A673 (cell line): ENCODE data around the gene N4BP2.

Experiments used
- EZH2 ChIP-seq: fragments of 200-600 bp; sonication (generic); IDR thresholded peaks from 2 replicates; pipeline ENCODE4 v1.6.1; 2017; ENCODE audit warnings: borderline replicate concordance, low read depth, mild to moderate bottlenecking, mixed read lengths, antibody characterized with exemption, low read length; ENCODE audit not compliant: poor library complexity, severe bottlenecking
- TF ChIP-seq, protein P1 (sequence below): fragments of 300-800, 200-600 bp; sonication (generic); conservative IDR thresholded peaks from 2 replicates; pipeline ENCODE4 v1.5.1; 2017; ENCODE audit warnings: low read depth, mild to moderate bottlenecking, antibody characterized with exemption, low read length, moderate library complexity, mixed read lengths

DNA sequence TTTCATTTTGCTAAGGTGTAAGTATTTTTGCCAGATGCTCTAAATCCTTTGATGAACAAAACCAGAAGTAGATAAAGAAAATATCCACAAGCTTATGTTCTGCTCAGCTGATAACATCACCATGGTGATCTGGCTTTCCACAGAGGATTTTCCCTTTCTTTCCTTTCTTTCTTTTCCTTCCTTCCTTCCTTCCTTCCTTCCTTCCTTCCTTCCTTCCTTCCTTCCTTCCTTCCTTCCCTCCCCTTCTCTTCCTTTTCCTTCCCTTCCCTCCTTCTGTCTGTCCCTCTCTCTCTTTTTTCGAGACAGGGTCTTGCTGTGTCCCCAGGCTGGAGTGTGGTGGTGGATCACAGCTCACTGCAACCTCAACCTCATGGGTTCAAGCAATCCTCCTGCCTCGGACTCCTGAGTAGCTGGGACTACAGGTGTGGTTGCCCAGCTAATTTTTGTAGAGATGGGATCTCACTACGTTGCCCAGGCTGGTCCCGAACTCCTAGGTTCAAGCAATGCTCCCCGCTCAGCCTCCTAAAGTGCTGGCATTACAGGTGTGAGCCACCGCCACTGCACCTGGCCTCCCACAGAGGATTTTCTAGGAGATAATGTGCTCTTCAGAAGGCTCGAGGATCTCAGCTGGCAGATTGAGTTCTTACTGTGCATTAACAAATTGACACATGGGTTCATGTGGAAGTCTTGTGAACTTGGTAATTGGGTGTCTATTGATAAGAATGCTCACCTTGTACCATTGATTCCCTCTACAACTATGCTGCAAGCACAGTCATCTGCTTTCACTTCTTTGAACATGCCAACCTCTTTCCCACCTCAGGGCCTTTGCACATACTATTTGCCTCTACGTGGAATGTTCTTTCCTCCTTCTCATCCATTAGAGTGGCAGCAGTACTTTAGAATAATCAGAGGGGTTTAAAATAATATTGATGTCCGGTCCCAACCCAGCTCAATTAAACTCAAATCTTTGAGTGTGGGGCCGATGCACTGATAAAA is 138.8 kb downstream of the N4BP2 start:
- TF ChIP-seq, protein P1, sequence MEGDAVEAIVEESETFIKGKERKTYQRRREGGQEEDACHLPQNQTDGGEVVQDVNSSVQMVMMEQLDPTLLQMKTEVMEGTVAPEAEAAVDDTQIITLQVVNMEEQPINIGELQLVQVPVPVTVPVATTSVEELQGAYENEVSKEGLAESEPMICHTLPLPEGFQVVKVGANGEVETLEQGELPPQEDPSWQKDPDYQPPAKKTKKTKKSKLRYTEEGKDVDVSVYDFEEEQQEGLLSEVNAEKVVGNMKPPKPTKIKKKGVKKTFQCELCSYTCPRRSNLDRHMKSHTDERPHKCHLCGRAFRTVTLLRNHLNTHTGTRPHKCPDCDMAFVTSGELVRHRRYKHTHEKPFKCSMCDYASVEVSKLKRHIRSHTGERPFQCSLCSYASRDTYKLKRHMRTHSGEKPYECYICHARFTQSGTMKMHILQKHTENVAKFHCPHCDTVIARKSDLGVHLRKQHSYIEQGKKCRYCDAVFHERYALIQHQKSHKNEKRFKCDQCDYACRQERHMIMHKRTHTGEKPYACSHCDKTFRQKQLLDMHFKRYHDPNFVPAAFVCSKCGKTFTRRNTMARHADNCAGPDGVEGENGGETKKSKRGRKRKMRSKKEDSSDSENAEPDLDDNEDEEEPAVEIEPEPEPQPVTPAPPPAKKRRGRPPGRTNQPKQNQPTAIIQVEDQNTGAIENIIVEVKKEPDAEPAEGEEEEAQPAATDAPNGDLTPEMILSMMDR = no peak
- no peak for TF ChIP-seq EZH2
